HuH-7 (cell line): ENCODE measurements around the gene FKBP10.

Experiments used
- DNase-seq: peaks from one replicate; pipeline ENCODE4 v3.0.0; 2011; ENCODE audit warnings: low spot score

The FKBP10 gene

GRCh38 chr17:41784207-41784744, 28.5 kb upstream of the FKBP10 start:
- no peak for DNase-seq

- no peak for DNase-seq
Observed at GRCh38 chr17:41785091-41785858, 27.5 kb upstream of the FKBP10 start.

GRCh38 chr17:41785859-41786226, 27.0 kb upstream of the FKBP10 start:
- no peak for DNase-seq

- peak; percentile 99 for DNase-seq
Observed at GRCh38 chr17:41786227-41787020, 26.4 kb upstream of the FKBP10 start, which contains the start of gene JUP. Gene JUP (minus strand): TSS chr17:41786711. CDS start chr17:41771854, 14,857 bp downstream.

- DNase-seq: no peak
Observed at GRCh38 chr17:41787021-41787418, 25.8 kb upstream of the FKBP10 start.

- peak; percentile 58 for DNase-seq
Observed at GRCh38 chr17:41792845-41793783, 19.7 kb upstream of the FKBP10 start.

GRCh38 chr17:41793784-41794539, 18.8 kb upstream of the FKBP10 start:
- no peak for DNase-seq

- no peak for DNase-seq
Observed at GRCh38 chr17:41794540-41794975, 18.2 kb upstream of the FKBP10 start.

- no peak for DNase-seq
Observed at GRCh38 chr17:41796121-41796895, 16.5 kb upstream of the FKBP10 start.

- no peak for DNase-seq
Observed at GRCh38 chr17:41797377-41797776, 15.4 kb upstream of the FKBP10 start.

- DNase-seq: no peak
Observed at GRCh38 chr17:41799366-41799765, 13.4 kb upstream of the FKBP10 start.

GRCh38 chr17:41800601-41801373, 12.0 kb upstream of the FKBP10 start:
- DNase-seq: no peak

GRCh38 chr17:41801374-41802271, 11.2 kb upstream of the FKBP10 start:
- peak; percentile 85 for DNase-seq

- DNase-seq: no peak
Observed at GRCh38 chr17:41803049-41804020, 9.5 kb upstream of the FKBP10 start.

- no peak for DNase-seq
Observed at GRCh38 chr17:41806685-41807445, 5.9 kb upstream of the FKBP10 start.
